Mesenchymal stem cell (in vitro differentiated cells and primary cell): ENCODE measurements around the gene ARID1B.

Experiments
- DNase-seq: peaks from one replicate; pipeline ENCODE4 v3.0.0-alpha.2; 2013
- H2AFZ ChIP-seq: one replicate; pipeline ENCODE4 v1.6.1; 2013; ENCODE audit warnings: low read depth, mild to moderate bottlenecking, control low read depth, inconsistent platforms, low read length, moderate library complexity
- H2AK5ac ChIP-seq: 2 replicates; pipeline ENCODE4 v1.6.1; 2013; ENCODE audit warnings: low read length, moderate library complexity, mild to moderate bottlenecking, inconsistent platforms; ENCODE audit not compliant: severe bottlenecking
- H2BK120ac ChIP-seq: one replicate; pipeline ENCODE4 v1.6.1; 2013; ENCODE audit warnings: low read depth, mild to moderate bottlenecking, inconsistent platforms, low read length, moderate library complexity
- H2BK12ac ChIP-seq, 2 experiments: one replicate each; pipeline ENCODE4 v1.6.1; 2013; ENCODE audit warnings: inconsistent platforms in 2 of 2, low read length in 2 of 2, mild to moderate bottlenecking in 2 of 2, moderate library complexity in 2 of 2, control low read depth in 1 of 2
- H2BK15ac ChIP-seq: one replicate; pipeline ENCODE4 v1.6.1; 2013; ENCODE audit warnings: mild to moderate bottlenecking, low read depth, inconsistent platforms; ENCODE audit not compliant: poor library complexity, severe bottlenecking
- H2BK5ac ChIP-seq: 2 replicates; pipeline ENCODE4 v1.6.1; 2013; ENCODE audit warnings: low read depth, mild to moderate bottlenecking, low read length, control low read depth, inconsistent platforms; ENCODE audit not compliant: poor library complexity, severe bottlenecking
- H3K14ac ChIP-seq, 2 experiments: one replicate each; pipeline ENCODE4 v1.6.1; 2013; ENCODE audit warnings: inconsistent platforms in 2 of 2, low read length in 2 of 2, control low read depth in 1 of 2, mild to moderate bottlenecking in 1 of 2, moderate library complexity in 1 of 2
- H3K18ac ChIP-seq, 2 experiments: one replicate each; pipeline ENCODE4 v1.6.1; 2013; ENCODE audit warnings: inconsistent platforms in 2 of 2, low read length in 2 of 2, control low read depth in 1 of 2, low read depth in 1 of 2, mild to moderate bottlenecking in 1 of 2
- H3K23ac ChIP-seq, 2 experiments: one replicate each; pipeline ENCODE4 v1.6.1; 2013; ENCODE audit warnings: inconsistent platforms in 2 of 2, low read length in 2 of 2, mild to moderate bottlenecking in 2 of 2, moderate library complexity in 2 of 2, control low read depth in 1 of 2
- H3K27ac ChIP-seq: 2 replicates; pipeline ENCODE4 v1.5.1; 2013; ENCODE audit warnings: mild to moderate bottlenecking, moderate library complexity, low read length, control low read depth, inconsistent platforms; ENCODE audit not compliant: poor library complexity, severe bottlenecking
- H3K27me3 ChIP-seq, 2 experiments: 2 replicates each; pipeline versions ENCODE4 v1.6.1 to v1.7.0; 2013; ENCODE audit warnings: low read length in 2 of 2, mild to moderate bottlenecking in 2 of 2, moderate library complexity in 2 of 2, control low read depth in 1 of 2, inconsistent platforms in 1 of 2; ENCODE audit not compliant: control insufficient read depth in 1 of 2, insufficient read depth in 1 of 2
- H3K36me3 ChIP-seq, 2 experiments: 2 replicates each; pipeline versions ENCODE4 v1.6.1 to v1.7.0; 2013; ENCODE audit warnings: low read length in 2 of 2, control low read depth in 1 of 2, inconsistent platforms in 1 of 2, low read depth in 1 of 2, mild to moderate bottlenecking in 1 of 2; ENCODE audit not compliant: insufficient read depth in 2 of 2, control insufficient read depth in 1 of 2
- H3K4ac ChIP-seq, 2 experiments: one replicate each; pipeline ENCODE4 v1.6.1; 2013; ENCODE audit warnings: inconsistent platforms in 2 of 2, low read length in 2 of 2, mild to moderate bottlenecking in 2 of 2, moderate library complexity in 2 of 2, control low read depth in 1 of 2, low read depth in 1 of 2
- H3K4me1 ChIP-seq: 2 replicates; pipeline ENCODE4 v1.6.1; 2013; ENCODE audit warnings: low read depth, low read length, control low read depth; ENCODE audit not compliant: control insufficient read depth, insufficient read depth
- H3K4me2 ChIP-seq: 2 replicates; pipeline ENCODE4 v1.6.1; 2013; ENCODE audit warnings: low read length, mild to moderate bottlenecking, inconsistent platforms; ENCODE audit not compliant: poor library complexity, severe bottlenecking
- H3K4me3 ChIP-seq, 2 experiments: 2 replicates each; pipeline versions ENCODE4 v1.5.1 to v1.7.0; 2013; ENCODE audit warnings: low read length in 2 of 2, mild to moderate bottlenecking in 2 of 2, control low read depth in 1 of 2, low read depth in 1 of 2; ENCODE audit not compliant: insufficient read depth in 1 of 2
- H3K79me1 ChIP-seq: replicated peaks from 2 replicates; pipeline ENCODE4 v1.6.1; 2013; ENCODE audit warnings: mild to moderate bottlenecking, control low read depth, low read length, inconsistent platforms; ENCODE audit not compliant: poor library complexity, severe bottlenecking
- H3K9ac ChIP-seq: 2 replicates; pipeline ENCODE4 v1.7.0; 2013; ENCODE audit warnings: mild to moderate bottlenecking, low read length, moderate library complexity
- H3K9me3 ChIP-seq: 2 replicates; pipeline ENCODE4 v1.7.0; 2013; ENCODE audit warnings: mild to moderate bottlenecking, low read length; ENCODE audit not compliant: control insufficient read depth
- H4K8ac ChIP-seq: one replicate; pipeline ENCODE4 v1.6.1; 2013; ENCODE audit warnings: inconsistent platforms, mild to moderate bottlenecking, low read length, moderate library complexity
- H4K91ac ChIP-seq: one replicate; pipeline ENCODE4 v1.6.1; 2013; ENCODE audit warnings: mild to moderate bottlenecking, low read length, inconsistent platforms
- WGBS: methylation state at CpG from one replicate; pipeline ENCODE4 v1.1.7; 2013; ENCODE audit warnings: mixed read lengths; 5-methylcytosine and 5-hydroxymethylcytosine counted together

Gene ARID1B

DNA sequence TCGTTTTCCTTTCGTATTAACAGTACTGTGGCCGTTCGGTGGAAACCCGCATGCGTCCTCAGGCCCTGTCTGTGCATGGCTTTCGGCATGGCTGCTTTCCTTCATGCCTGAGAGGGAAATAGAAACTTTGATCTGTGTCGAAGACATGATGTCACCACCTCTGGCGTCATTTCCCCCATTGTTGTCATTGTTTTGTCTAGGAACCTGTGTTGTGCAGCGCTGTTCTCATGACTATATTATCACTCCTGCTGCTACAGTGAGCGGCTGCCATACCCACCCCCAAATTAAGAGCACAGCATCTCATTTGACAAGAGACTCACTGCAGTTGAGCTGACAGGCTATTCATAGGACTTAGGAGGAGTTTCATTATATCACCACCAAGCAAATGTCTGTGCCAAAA, 373.9 kb downstream of the ARID1B start:
- H3K14ac ChIP-seq = no peak overlapping the region
- H3K27me3 ChIP-seq = no peaks in the 10 kb centered on the region
- no peak overlapping the region for H2BK120ac ChIP-seq
- peak overlapping the region; percentile 40 to 63 for H3K18ac ChIP-seq
- H3K36me3 ChIP-seq = peaks cover 11 to 38% of the 10 kb centered on the region in 2 experiments
- H2BK12ac ChIP-seq = peak overlapping the region; percentile 49 to 65
- H2BK15ac ChIP-seq = peak overlapping the region; percentile 26
- H3K9ac ChIP-seq = no peak overlapping the region
- H2AFZ ChIP-seq = no peak overlapping the region
- peaks cover 14% of the 10 kb centered on the region for H3K79me1 ChIP-seq
- H3K23ac ChIP-seq = no peak overlapping the region
- H3K4ac ChIP-seq = no peak overlapping the region
- peak overlapping the region; percentile 34 for H4K91ac ChIP-seq
- H3K4me3 ChIP-seq = no peak overlapping the region
- 94% methylated on average over 11 of the region's 11 CpGs for whole genome bisulfite sequencing
- H4K8ac ChIP-seq = peak overlapping the region; percentile 35
- H3K9me3 ChIP-seq = no peaks in the 10 kb centered on the region
- H2BK5ac ChIP-seq = no peak overlapping the region
- H3K4me2 ChIP-seq = no peak overlapping the region
- H3K4me1 ChIP-seq = peaks cover 18% of the 10 kb centered on the region
- H2AK5ac ChIP-seq = no peak overlapping the region
- no peak overlapping the region for H3K27ac ChIP-seq
- no peak for DNase-seq

GRCh38 chr6:157151989-157152388, 374.8 kb downstream of the ARID1B start:
- no peak overlapping the region for H4K8ac ChIP-seq
- H3K4me3 ChIP-seq = no peak overlapping the region
- WGBS = 40% methylated on average over 3 of the region's 3 CpGs
- no peak overlapping the region for H3K14ac ChIP-seq
- peaks cover 18 to 42% of the 10 kb centered on the region in 2 experiments for H3K36me3 ChIP-seq
- no peak overlapping the region for H3K4me2 ChIP-seq
- peaks cover 18% of the 10 kb centered on the region for H3K4me1 ChIP-seq
- no peak overlapping the region for H3K4ac ChIP-seq
- peak overlapping the region; percentile 36 for H3K9ac ChIP-seq
- no peak overlapping the region for H4K91ac ChIP-seq
- H2BK5ac ChIP-seq = no peak overlapping the region
- DNase-seq = peak; percentile 84
- no peak overlapping the region for H2BK12ac ChIP-seq
- no peak overlapping the region for H3K18ac ChIP-seq
- H2BK120ac ChIP-seq = no peak overlapping the region
- no peak overlapping the region for H3K27ac ChIP-seq
- no peaks in the 10 kb centered on the region for H3K9me3 ChIP-seq
- no peak overlapping the region for H3K23ac ChIP-seq
- no peak overlapping the region for H2AFZ ChIP-seq
- no peaks in the 10 kb centered on the region for H3K27me3 ChIP-seq
- H3K79me1 ChIP-seq = peaks cover 20% of the 10 kb centered on the region
- H2BK15ac ChIP-seq = no peak overlapping the region
- H2AK5ac ChIP-seq = no peak overlapping the region

DNA sequence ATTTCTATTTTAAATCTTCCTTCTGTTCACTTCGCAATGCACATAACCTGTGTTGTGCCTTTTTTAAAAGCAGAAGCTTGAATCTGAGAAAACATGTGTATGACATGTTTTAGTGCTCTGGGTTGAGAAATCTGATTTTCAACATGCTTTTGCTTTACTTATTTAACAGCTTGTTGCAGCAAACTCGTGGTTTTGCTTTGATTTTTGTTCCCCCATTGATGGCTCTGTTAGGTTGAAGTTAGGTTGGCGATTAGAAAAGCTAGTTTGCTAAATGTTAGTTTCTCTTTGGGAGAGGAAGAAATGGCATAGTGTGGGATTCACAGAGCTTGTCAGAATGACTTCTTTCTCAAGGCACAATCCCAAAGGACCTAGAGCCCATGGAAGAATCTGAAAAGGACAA, 375.4 kb downstream of the ARID1B start:
- Histone ChIP-seq H2AK5ac (no peak overlapping the region), H3K79me1 (peaks cover 22% of the 10 kb centered on the region), H4K91ac (no peak overlapping the region), H3K9ac (peak overlapping the region; percentile 36), H3K27ac (no peak overlapping the region), H3K4me2 (no peak overlapping the region), H2BK5ac (no peak overlapping the region), H2AFZ (no peak overlapping the region), H3K14ac (no peak overlapping the region), H3K9me3 (no peaks in the 10 kb centered on the region), H2BK15ac (no peak overlapping the region), H4K8ac (no peak overlapping the region), H2BK12ac (no peak overlapping the region), H3K4me3 (no peak overlapping the region), H3K18ac (no peak overlapping the region), H3K23ac (no peak overlapping the region), H2BK120ac (no peak overlapping the region), H3K36me3 (peaks cover 21 to 47% of the 10 kb centered on the region in 2 experiments), H3K4ac (no peak overlapping the region), H3K4me1 (peaks cover 18% of the 10 kb centered on the region), H3K27me3 (no peaks in the 10 kb centered on the region)
- DNase-seq = peak; percentile 32
- WGBS = 95% methylated on average over 3 of the region's 3 CpGs

GRCh38 chr6:157155804-157156203, 378.6 kb downstream of the ARID1B start:
- no peak overlapping the region for H4K91ac ChIP-seq
- H3K4me3 ChIP-seq = no peak overlapping the region
- H3K9me3 ChIP-seq = no peaks in the 10 kb centered on the region
- H2BK12ac ChIP-seq = no peak overlapping the region
- no peak overlapping the region for H2BK5ac ChIP-seq
- peaks cover 3% of the 10 kb centered on the region for H3K4me1 ChIP-seq
- H3K4ac ChIP-seq = no peak overlapping the region
- H3K9ac ChIP-seq = no peak overlapping the region
- peaks cover 13 to 47% of the 10 kb centered on the region in 2 experiments for H3K36me3 ChIP-seq
- no peak overlapping the region for H2BK15ac ChIP-seq
- H3K14ac ChIP-seq = no peak overlapping the region
- DNase-seq = no peak
- H4K8ac ChIP-seq = no peak overlapping the region
- H3K79me1 ChIP-seq = peaks cover 22% of the 10 kb centered on the region
- no peak overlapping the region for H2AFZ ChIP-seq
- H3K4me2 ChIP-seq = no peak overlapping the region
- H2BK120ac ChIP-seq = no peak overlapping the region
- WGBS = 91% methylated on average over 3 of the region's 3 CpGs
- no peak overlapping the region for H2AK5ac ChIP-seq
- H3K18ac ChIP-seq = no peak overlapping the region
- H3K23ac ChIP-seq = no peak overlapping the region
- no peak overlapping the region for H3K27ac ChIP-seq
- H3K27me3 ChIP-seq = no peaks in the 10 kb centered on the region
